Body of pancreas (tissue), 4 donors: Measurements from ENCODE around the gene OAF. TPM values are rescaled to one million over a fixed set of nuclear protein-coding genes. Genes with fewer than 3 reads are reported as not detected.
A peak's percentile ranks its signal among the peaks of the same experiment; 100 is the strongest.

Source experiments
- ATAC-seq: fragments of 150-250 bp; one replicate; pipeline ENCODE4 v1.9.1; 2016
- DNase-seq, 4 donors: peaks; one replicate each; pipeline ENCODE4 v3.0.0-alpha.2; 2019
- H3K27ac ChIP-seq, 4 donors: fragments of 200-600 bp; sonication (generic); 1 replicate in 3 of 4; 2 replicates in 1 of 4; pipeline versions ENCODE4 v1.5.1 to v1.6.1; 2016 to 2019; ENCODE audit warnings: mild to moderate bottlenecking in 1 of 4, mixed read lengths in 1 of 4, moderate library complexity in 1 of 4
- H3K27me3 ChIP-seq, 2 donors: fragments of 200-600 bp; sonication (generic); one replicate each; pipeline ENCODE4 v1.6.0; 2016; ENCODE audit warnings: mild to moderate bottlenecking in 1 of 2
- H3K36me3 ChIP-seq, 2 donors: fragments of 200-600 bp; sonication (generic); replicated peaks in 1 of 2; 2 replicates each; pipeline ENCODE4 v1.5.1; 2016; ENCODE audit warnings: low read depth in 2 of 2; ENCODE audit not compliant: insufficient read depth in 1 of 2
- H3K4me1 ChIP-seq: fragments of 200-600 bp; sonication (generic); one replicate; pipeline ENCODE4 v1.6.0; 2016
- H3K4me3 ChIP-seq, 2 donors: fragments of 200-600 bp; sonication (generic); 1 replicate in 1 of 2; 2 replicates in 1 of 2; pipeline ENCODE4 v1.5.1; 2016 to 2019
- H3K9me3 ChIP-seq, 3 donors: fragments of 200-600 bp; sonication (generic); 1 replicate in 2 of 3; 2 replicates in 1 of 3; pipeline ENCODE4 v1.5.1; 2016
- CTCF ChIP-seq, 7 experiments: fragments of 450-650 bp in 4 of 7; fragments of 200-600 bp in 3 of 7; sonication (generic) in 3 of 7; IDR thresholded peaks; one replicate each; pipeline ENCODE4 v1.5.1; 2016 to 2019; ENCODE audit warnings: antibody characterized with exemption in 7 of 7
- POLR2A ChIP-seq, 3 donors: fragments of 450-650 bp; IDR thresholded peaks; one replicate each; pipeline ENCODE4 v1.6.1; 2016; ENCODE audit warnings: antibody characterized with exemption in 3 of 3, mild to moderate bottlenecking in 2 of 3
- WGBS, 2 donors: methylation state at CpG; one replicate each; pipeline ENCODE4 v1.1.5; 2017; 5-methylcytosine and 5-hydroxymethylcytosine counted together
- intact Hi-C: fragments of 100-400 bp; cut with DNase I; formaldehyde crosslinking; loops from one replicate; pipeline ENCODE4 v1.15.1; 2023
- total RNA-seq, 2 donors: library from RNA; depleted of rRNA; stranded (reverse); fragments of >200 nt; gene quantifications; one replicate each; pipeline ENCODE4 v1.1.0, GENCODE V29; 2016

Gene OAF
- total RNA-seq, 2 donors from 2014 or later: 53.7 to 67.7 TPM

- Histone ChIP-seq H3K36me3 (no peaks in the 10 kb centered on the region), H3K27ac (no peak overlapping the region), H3K4me3 (no peak overlapping the region), H3K9me3 (no peaks in the 10 kb centered on the region), H3K4me1 (peaks cover 19% of the 10 kb centered on the region), H3K27me3 (no peaks in the 10 kb centered on the region)
- DNase-seq: no peak
- 45 to 61% methylated on average over 6 to 27 of the region's 27 CpGs for WGBS, 2 donors
- intact Hi-C loops: no loop called here
- TF ChIP-seq POLR2A (IDR thresholded peaks at IDR 0.05) (no peak), CTCF (IDR thresholded peaks at IDR 0.05) (no peak)
- no peak for ATAC-seq
Observed at GRCh38 chr11:120169981-120170698, 40.7 kb upstream of the OAF start.

GRCh38 chr11:120170741-120171261 lies 40.0 kb upstream of the OAF start:
- no peak for TF ChIP-seq POLR2A (IDR thresholded peaks at IDR 0.05)
- no peak for TF ChIP-seq CTCF (IDR thresholded peaks at IDR 0.05)
- peaks cover 19% of the 10 kb centered on the region for H3K4me1 ChIP-seq
- 74 to 75% methylated on average over 7 to 12 of the region's 12 CpGs for WGBS, 2 donors
- DNase-seq (no peak), ATAC-seq (no peak)
- no peaks in the 10 kb centered on the region for H3K27me3 ChIP-seq
- no peaks in the 10 kb centered on the region for H3K36me3 ChIP-seq
- H3K4me3 ChIP-seq: no peak overlapping the region
- intact Hi-C loops: no loop called here
- H3K27ac ChIP-seq: no peak overlapping the region
- H3K9me3 ChIP-seq: no peaks in the 10 kb centered on the region

GRCh38 chr11:120172054-120172911 lies 38.5 kb upstream of the OAF start:
- intact Hi-C loops: loop anchor here (2.0 kb wide), 1 partner anchor 57 kb away; no protein-coding TSS in a partner anchor
- 28% methylated on average over 16 to 24 of the region's 24 CpGs for WGBS, 2 donors
- ATAC-seq (peak; percentile 77), DNase-seq (peak; percentile 76 to 83 (median 78))
- H3K9me3 ChIP-seq: no peaks in the 10 kb centered on the region
- H3K36me3 ChIP-seq: no peaks in the 10 kb centered on the region
- H3K4me1 ChIP-seq: peaks cover 19% of the 10 kb centered on the region
- H3K4me3 ChIP-seq: no peak overlapping the region
- no peaks in the 10 kb centered on the region for H3K27me3 ChIP-seq
- H3K27ac ChIP-seq: no peak overlapping the region
- TF ChIP-seq POLR2A (IDR thresholded peaks at IDR 0.05) (no peak), CTCF (IDR thresholded peaks at IDR 0.05) (peak; percentile 65 to 96 (median 92))

GRCh38 chr11:120173019-120173705 lies 37.7 kb upstream of the OAF start:
- no peak for DNase-seq
- no peak for ATAC-seq
- H3K9me3 ChIP-seq: no peaks in the 10 kb centered on the region
- H3K27ac ChIP-seq: no peak overlapping the region
- intact Hi-C loops: loop anchor here (2.0 kb wide), 1 partner anchor 56 kb away; no protein-coding TSS in a partner anchor
- WGBS, 2 donors: 70 to 71% methylated on average over 11 of the region's 11 CpGs
- no peak overlapping the region for H3K4me3 ChIP-seq
- H3K27me3 ChIP-seq: no peaks in the 10 kb centered on the region
- H3K4me1 ChIP-seq: peaks cover 18% of the 10 kb centered on the region
- TF ChIP-seq CTCF (IDR thresholded peaks at IDR 0.05) (no peak), POLR2A (IDR thresholded peaks at IDR 0.05) (no peak)
- no peaks in the 10 kb centered on the region for H3K36me3 ChIP-seq
